ENCODE measurements around the gene C3orf62.

The C3orf62 gene

GRCh38 chr3:49276475-49277382, at the start of gene C3orf62:
Gene C3orf62 (minus strand): TSS chr3:49277232. CDS start chr3:49276872, 360 bp downstream.
- Histone ChIP-seq H3K9me3 (no peaks in the 10 kb centered on the region), H3K4me1 (peaks cover 0 to 21% (median 11%) of the 10 kb centered on the region in 4 donors), H3K27me3 (no peaks in the 10 kb centered on the region), H3K4me3 (peak within 1 kb of the TSS; percentile 54 to 55), H3K36me3 (peaks cover 7 to 24% (median 21%) of the 10 kb centered on the region in 3 donors), H3K27ac (peak within 1 kb of the TSS; percentile 90 to 96)
- peak; percentile 89 to 96 for DNase-seq
- TF ChIP-seq CTCF (IDR thresholded peaks at IDR 0.05), result no peak
- intact Hi-C loops (cut with DNase I; ENCODE audit: low total_unique reads), result loop anchor here (5.0 kb wide), 1 partner anchor 104 kb away; the partner anchor contains the start of gene KLHDC8B

GRCh38 chr3:49324768-49325167, 47.7 kb upstream of the C3orf62 start:
- no peaks in the 10 kb centered on the region for H3K9me3 ChIP-seq
- no peak overlapping the region for H3K4me3 ChIP-seq
- H3K4me1 ChIP-seq, result no peaks in the 10 kb centered on the region
- TF ChIP-seq CTCF (IDR thresholded peaks at IDR 0.05), result no peak
- intact Hi-C loops (cut with DNase I; ENCODE audit: low total_unique reads), result no loop called here
- H3K36me3 ChIP-seq, result peaks cover 67 to 99% (median 81%) of the 10 kb centered on the region in 3 donors
- no peaks in the 10 kb centered on the region for H3K27me3 ChIP-seq
- no peak for DNase-seq
- no peak overlapping the region for H3K27ac ChIP-seq

- no peak for TF ChIP-seq CTCF (IDR thresholded peaks at IDR 0.05)
- intact Hi-C loops (cut with DNase I; ENCODE audit: low total_unique reads), result no loop called here
- Histone ChIP-seq H3K27ac (no peak overlapping the region), H3K9me3 (no peaks in the 10 kb centered on the region), H3K4me3 (no peak overlapping the region), H3K27me3 (no peaks in the 10 kb centered on the region), H3K36me3 (peaks cover 40 to 94% (median 75%) of the 10 kb centered on the region in 3 donors), H3K4me1 (peaks cover 0 to 6% (median 0%) of the 10 kb centered on the region in 4 donors)
- no peak for DNase-seq
These were observed 39.8 kb upstream of the C3orf62 start for GRCh38 chr3:49316696-49317457.

- Histone ChIP-seq H3K9me3 (no peaks in the 10 kb centered on the region), H3K27ac (no peak overlapping the region), H3K4me3 (no peak overlapping the region), H3K36me3 (peaks cover 43 to 94% (median 78%) of the 10 kb centered on the region in 3 donors), H3K4me1 (peaks cover 0 to 6% (median 0%) of the 10 kb centered on the region in 4 donors), H3K27me3 (no peaks in the 10 kb centered on the region)
- intact Hi-C loops (cut with DNase I; ENCODE audit: low total_unique reads), result no loop called here
- TF ChIP-seq CTCF (IDR thresholded peaks at IDR 0.05), result no peak
- DNase-seq, result no peak
These were observed 37.1 kb upstream of the C3orf62 start for GRCh38 chr3:49313896-49314688.

- H3K27me3 ChIP-seq, result no peaks in the 10 kb centered on the region
- no peak for DNase-seq
- no peak for TF ChIP-seq CTCF (IDR thresholded peaks at IDR 0.05)
- intact Hi-C loops (cut with DNase I; ENCODE audit: low total_unique reads), result no loop called here
- no peak overlapping the region for H3K4me3 ChIP-seq
- H3K27ac ChIP-seq, result no peak overlapping the region
- H3K4me1 ChIP-seq, result peaks cover 0 to 6% (median 0%) of the 10 kb centered on the region in 4 donors
- H3K36me3 ChIP-seq, result peaks cover 33 to 96% (median 80%) of the 10 kb centered on the region in 3 donors
- no peaks in the 10 kb centered on the region for H3K9me3 ChIP-seq
These were observed 34.3 kb upstream of the C3orf62 start for GRCh38 chr3:49311283-49311682.
